HG03342 (cell line): ENCODE results near the gene PAQR4.

ENCODE experiments used
- ATAC-seq: cut with Tn5 transposase; IDR thresholded peaks from one replicate; pipeline ENCODE4 v1.9.1; 2021; ENCODE audit warnings: mild to moderate bottlenecking, moderate library complexity; ENCODE audit not compliant: unreplicated experiment

PAQR4 gene

DNA sequence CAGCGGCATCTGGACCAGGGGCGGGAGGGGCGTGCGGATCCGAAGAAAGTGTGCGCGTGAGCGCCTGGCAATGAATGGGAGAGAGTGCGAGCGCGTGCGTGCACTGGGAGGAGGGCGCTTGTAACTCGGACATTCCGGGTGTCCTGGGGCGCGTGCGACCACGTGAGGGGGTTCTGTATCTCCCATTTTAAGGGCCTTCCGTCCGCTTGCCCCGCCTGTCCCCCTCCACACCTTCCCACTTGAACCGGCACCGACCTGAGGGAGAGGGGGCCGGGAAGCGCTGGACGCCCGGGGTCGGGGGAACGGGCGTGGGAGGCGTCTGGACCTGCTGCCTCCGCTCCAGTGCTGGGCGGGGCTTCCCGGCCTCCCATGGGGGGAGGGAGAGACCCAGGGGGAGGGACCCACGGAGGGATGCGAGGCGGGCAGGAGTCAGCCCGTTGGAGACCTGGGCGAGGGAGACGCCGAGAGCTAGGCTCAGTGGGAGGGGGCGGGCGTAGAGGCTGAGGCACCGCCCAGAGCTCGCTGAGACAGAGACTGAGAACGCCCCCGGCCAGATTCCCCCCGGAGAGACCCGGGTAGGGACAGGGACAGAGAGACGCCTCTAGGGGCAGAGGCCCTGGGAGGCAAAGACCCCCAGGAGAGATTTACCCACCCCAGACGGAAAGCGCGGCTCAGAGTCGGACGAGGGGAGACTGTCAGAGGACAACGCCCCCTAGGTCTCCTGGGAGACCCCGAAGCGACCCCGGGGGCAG is 5.2 kb upstream of the PAQR4 start, which contains the start of gene KREMEN2:
TSS of gene KREMEN2 (plus strand) at position 553 of the 752 bp plus-strand sequence. CDS start 246 bp downstream, outside the sequence.
- no peak for ATAC-seq

DNA sequence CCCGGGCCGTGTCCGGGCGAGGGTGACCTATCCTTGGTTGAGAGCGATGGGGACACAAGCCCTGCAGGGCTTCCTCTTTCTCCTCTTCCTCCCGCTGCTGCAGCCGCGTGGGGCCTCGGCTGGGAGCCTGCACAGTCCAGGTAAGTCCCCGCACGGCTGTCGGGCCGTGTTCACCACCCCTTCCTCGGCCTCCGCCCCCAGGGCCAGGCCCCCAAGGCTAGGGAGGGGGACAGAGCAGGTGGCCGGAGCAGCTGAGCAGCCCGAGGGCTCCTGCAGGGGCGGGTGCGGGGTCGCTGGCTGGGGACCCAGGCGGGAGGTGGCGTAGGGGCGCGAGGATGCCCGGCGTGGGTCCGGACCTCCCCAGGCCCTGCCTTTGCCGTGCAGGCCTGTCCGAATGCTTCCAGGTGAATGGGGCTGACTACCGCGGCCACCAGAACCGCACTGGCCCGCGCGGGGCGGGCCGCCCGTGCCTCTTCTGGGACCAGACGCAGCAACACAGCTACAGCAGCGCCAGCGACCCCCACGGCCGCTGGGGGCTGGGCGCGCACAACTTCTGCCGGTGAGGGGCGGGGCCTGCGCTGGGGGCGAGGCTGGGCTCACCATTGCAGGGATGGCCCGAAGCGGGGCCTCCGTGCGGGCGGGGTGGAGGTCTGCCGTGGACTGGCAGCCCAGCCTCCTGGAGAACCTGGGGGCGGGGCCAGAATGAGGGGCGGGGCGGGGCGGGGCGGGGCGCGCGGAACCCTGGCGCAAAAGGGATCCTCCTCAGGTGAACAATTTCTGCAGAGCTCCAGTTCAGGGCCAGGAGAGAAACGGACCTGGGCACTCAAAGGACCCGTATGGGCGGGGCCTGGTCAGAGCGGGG is 4.4 kb upstream of the PAQR4 start:
- ATAC-seq, result no peak

DNA sequence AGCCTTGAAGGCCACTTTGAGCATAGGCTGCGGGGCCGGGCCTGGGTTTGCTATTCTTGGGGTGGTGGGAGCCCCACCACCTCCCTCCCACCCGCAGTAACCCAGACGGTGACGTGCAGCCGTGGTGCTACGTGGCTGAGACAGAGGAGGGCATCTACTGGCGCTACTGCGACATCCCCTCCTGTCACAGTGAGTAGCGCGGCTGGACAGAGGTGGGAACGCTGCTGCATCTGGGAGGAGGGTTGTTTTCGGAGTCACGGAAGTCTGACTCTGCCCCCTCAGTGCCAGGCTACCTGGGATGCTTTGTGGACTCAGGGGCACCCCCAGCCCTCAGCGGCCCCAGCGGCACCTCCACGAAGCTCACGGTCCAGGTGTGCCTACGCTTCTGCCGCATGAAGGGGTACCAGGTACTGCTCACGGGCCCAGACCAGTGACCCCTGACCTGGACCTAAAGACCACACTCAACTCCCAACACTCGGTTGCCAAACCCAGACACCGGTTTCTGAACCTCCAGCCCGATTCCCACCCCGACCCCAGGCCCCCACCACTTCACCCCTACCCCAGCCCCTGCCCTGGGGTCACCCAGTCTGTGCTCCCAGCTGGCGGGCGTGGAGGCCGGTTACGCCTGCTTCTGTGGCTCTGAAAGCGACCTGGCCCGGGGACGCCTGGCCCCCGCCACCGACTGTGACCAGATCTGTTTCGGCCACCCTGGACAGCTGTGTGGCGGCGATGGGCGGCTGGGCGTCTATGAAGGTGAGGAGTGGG is 2.9 kb upstream of the PAQR4 start:
- ATAC-seq, result no peak

DNA sequence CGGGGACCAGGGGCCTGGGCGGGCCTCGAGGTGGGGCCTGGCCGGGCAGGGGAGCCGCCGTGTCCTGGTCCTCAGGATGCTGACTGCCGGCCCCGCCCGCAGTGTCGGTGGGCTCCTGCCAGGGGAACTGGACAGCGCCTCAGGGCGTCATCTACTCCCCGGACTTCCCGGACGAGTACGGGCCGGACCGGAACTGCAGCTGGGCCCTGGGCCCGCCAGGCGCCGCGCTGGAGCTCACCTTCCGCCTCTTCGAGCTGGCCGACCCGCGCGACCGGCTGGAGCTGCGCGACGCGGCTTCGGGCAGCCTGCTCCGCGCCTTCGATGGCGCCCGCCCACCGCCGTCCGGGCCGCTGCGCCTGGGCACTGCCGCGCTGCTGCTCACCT is 2.3 kb upstream of the PAQR4 start:
- no peak for ATAC-seq

DNA sequence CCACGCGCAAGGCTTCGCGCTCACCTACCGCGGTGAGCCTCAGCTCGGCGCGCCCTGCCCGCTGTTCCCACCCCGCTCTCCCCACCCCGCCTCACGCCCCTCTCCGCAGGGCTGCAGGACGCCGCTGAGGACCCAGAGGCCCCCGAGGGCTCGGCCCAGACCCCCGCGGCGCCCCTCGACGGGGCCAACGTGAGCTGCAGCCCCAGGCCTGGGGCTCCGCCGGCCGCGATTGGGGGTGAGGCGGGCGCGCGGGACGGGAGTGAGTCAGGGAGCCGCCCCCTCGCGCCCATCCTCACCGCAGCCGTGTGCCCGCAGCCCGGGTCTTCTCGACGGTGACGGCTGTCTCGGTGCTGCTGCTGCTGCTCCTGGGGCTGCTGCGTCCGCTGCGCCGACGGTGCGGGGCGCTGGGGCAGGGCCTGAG is 1.9 kb upstream of the PAQR4 start:
- ATAC-seq, result no peak

DNA sequence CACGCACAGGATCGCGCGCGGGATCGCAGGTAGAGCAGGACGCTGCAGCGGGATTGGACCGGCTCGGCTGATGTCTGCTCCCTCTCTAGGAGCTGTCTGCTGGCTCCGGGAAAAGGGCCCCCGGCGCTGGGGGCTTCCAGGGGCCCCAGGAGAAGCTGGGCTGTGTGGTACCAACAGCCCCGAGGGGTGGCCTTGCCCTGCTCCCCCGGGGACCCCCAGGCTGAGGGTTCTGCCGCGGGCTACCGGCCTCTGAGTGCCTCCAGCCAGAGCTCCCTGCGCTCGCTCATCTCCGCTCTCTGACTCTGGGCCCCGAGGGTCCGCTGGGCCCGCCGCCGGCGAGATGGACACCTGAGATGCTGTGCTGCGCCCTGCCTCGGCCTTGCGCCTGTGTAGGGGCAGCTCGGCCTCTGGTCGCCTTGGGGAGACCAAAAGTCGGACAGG is 1.4 kb upstream of the PAQR4 start:
- no peak for ATAC-seq

DNA sequence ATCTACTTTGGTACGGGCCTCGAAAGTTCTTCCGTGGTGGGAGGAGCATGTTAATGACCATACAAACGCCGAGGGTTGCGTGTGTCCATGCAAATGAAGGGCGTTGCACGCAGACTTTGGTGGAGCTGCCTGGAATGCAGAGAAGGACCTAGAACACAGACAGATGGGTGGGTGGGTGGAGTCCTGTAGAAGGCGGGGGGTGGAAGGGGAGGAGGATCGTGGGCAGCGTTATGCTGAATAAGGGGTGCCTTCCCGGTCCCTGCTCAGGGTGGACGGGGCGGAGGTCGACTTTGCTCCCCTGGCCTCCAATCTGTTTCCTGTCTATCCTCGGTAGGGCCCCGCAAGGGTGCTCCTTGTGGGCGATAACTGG is 795 bp upstream of the PAQR4 start:
- no peak for ATAC-seq

DNA sequence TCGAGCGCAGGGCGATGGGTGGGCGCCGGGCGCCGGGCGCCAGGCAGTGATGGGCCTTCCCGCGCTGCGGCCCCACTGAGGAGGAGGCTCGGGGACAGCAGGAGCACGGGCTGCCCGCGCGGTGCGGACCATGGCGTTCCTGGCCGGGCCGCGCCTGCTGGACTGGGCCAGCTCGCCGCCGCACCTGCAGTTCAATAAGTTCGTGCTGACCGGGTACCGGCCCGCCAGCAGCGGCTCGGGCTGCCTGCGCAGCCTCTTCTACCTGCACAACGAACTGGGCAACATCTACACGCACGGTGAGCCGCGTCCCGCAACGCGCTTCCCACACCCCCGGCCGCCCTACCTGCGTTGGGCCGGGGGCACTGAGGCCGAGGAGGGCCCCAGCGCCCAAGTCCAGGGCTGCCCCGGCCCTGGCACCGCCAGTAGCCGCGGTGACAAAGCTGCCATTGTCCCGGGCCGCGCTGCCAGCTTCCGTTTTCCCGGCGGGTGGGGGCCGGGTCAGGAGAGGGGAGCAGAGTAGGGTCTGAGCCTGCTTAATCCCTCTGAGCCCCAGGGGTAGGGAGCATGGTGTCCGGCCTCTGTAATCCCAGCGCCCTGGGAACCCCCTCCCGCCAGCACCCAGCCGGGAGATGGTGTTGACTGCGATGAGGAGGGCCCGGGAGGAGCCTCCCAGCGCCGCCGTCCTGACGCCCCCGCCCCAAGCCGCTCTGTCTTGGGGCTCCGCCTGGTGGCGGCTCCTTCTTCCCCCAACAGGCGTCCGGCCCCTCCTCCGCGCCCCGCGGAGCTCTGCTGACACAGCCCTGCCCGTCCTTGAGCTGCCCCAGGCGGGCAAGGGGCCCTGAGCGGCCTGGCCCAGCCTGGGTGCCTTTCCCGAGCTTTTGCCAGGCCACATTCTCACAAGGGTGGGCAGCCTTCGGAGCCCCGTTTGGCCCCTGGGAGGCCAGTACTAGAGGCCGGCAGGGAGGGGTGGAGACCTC is 685 bp downstream of the PAQR4 start:
- ATAC-seq, result peak; percentile 32

DNA sequence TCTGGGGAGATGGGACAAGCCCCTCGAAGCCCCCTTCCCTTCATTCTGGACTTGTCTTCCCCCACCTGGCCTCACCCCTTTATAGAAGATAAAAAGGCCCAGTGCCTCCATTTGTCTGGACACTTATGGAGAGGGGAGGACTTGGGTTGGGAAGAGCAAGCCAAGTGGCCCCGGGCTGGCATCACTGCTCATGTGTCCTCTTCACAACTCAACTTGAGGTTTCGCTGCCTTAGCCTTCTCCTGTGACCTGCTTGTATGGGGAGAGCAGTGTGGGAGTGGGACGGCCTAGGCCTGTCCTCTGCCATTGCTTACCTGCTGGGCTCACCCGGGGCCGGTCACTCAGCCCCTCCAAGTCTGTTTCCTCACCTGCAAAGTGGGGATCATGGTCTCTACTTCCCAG is 1.4 kb downstream of the PAQR4 start:
- no peak for ATAC-seq

DNA sequence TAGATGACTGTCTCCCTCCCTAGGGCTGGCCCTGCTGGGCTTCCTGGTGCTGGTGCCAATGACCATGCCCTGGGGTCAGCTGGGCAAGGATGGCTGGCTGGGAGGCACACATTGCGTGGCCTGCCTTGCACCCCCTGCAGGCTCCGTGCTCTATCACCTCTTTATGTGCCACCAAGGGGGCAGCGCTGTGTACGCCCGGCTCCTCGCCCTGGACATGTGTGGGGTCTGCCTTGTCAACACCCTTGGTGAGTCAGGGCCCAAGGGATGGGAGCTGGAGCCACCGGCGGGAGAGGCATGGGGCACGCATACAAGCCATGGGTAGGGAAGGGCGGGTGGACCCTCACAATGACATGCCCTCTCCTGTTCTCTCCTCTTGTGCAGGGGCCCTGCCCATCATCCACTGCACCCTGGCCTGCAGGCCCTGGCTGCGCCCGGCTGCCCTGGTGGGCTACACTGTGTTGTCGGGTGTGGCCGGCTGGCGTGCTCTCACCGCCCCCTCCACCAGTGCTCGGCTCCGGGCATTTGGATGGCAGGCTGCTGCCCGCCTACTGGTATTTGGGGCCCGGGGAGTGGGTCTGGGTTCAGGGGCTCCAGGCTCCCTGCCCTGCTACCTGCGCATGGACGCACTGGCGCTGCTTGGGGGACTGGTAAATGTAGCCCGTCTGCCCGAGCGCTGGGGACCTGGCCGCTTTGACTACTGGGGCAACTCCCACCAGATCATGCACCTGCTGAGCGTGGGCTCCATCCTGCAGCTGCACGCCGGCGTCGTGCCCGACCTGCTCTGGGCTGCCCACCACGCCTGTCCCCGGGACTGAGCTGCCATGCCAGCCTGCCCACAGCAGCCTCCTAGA is 2.2 kb downstream of the PAQR4 start:
- no peak for ATAC-seq

DNA sequence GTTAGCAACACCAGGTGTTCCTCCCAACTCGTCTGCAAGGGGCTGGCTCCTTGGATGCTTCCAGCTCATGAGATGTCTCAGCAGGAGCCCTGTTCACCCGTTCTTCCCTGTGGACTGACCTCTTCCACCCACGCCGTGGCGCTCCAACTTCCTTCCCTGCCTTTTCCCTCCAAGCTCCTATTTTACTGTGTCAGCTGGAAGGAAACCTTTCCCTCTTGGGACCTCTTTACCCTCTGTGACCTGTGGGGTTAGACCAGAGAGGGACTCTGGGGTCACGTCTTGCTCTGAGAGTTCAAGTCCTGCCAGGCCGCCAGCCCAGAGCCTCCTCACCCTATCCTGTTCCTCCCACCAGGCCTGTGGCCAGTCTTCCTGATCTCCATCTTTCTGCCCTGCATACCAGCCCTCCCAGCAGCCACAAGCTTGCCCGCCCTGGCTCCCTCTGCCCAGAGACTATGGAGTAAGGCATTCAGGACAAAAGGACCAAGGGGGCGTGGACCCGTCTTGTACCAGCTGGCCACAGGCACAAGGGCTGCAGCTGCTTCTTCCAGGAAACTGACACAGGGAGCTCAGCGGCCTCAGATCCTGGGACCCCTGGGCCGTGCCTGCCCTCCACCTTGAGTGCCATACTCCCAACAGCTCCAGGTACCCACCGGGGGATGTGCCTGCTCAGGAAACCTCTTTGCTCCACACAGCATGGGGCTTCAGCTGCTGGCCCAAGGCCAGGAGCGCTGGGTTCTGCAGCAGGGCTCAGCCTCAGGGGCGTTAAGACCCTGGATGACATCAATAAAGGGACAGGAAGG is 3.0 kb downstream of the PAQR4 start:
- no peak for ATAC-seq

DNA sequence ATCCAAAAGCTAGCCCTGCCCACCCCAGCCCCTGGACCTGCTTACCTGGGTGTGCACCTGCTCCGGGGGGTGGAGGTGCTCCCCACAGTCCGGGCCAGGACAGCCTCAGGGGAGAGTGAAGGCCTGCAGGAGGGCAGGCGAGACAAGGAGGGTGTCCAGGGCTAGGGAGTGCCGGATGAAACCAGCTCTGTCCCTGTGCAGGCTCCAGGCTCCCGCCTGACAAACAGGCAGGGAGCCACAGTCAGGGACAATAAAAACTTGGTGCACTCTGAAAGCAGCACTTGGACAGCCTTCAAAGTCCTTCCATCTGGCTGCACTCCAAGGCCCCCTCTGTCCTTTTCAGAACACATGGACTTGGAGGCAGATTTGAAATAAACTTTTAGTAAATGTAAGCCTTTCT is 3.9 kb downstream of the PAQR4 start:
- no peak for ATAC-seq

DNA sequence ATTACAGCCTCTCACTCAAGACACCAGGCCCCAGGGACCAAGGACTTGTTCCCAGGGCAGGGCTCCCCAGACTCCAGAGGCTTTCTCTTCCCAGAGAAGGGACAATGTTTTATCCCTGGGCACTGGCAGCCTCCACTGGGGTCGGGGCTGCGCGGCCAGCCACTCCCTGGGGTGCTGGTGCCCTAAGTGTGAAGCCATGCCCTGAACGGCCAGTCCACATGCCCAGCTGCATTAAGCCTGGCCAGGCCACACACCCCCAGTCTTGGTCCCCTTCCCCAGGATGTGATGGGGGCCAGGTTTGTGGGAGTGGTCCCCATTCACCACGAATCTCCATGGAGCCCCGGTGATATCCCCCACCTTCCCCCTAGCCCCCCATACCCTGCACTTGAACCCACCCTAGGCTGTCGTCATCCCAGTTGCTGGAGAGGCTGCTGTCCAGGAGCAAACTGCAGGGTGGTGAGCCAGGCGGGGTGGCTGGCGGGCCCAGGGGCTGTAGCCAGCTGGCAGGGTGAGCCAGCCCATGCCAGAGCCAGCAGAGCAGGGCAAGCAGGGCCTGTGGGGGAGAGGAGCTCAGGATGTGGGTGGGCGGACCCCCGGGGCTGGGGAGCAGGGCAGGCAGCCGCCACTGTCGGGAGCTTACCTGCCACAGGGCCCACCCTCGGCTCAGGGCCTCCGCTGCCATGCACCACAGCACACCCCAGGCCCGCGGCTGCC is 4.6 kb downstream of the PAQR4 start:
- ATAC-seq, result no peak

DNA sequence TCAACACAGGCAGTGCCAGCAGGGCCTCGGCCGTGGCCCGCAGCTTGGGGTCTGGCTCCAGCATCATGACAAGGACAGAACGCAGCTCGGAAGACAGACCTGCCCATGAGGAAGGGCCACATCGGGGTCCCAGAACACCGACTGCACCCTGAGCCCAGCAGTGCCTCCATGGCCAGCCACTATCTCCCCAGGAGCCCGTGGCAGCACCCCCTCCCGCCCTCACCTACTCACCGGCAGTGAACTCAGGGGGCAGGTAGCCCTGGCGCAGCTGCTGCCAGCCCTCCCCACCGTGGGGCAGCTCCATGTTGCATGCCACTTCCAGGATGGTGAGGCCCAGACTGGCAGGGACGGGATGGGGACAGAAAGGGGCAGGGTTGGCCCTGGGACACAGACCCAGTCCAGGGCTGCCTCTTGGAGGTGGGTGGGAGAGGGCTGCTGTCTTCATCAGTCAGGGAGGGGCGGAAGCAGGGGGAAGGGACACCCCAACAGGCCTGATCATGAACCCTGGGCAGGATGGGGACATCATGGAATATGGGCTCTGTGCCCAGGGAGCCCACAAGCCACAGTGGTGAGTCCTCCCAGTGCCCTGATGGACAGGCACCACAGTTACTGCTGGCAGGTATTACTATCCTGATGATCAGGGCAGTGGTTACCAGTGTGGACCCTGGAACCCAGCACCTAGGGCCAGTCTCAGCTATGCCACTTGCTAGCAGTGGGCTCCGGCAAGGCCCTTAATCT is 5.3 kb downstream of the PAQR4 start:
- no peak for ATAC-seq

DNA sequence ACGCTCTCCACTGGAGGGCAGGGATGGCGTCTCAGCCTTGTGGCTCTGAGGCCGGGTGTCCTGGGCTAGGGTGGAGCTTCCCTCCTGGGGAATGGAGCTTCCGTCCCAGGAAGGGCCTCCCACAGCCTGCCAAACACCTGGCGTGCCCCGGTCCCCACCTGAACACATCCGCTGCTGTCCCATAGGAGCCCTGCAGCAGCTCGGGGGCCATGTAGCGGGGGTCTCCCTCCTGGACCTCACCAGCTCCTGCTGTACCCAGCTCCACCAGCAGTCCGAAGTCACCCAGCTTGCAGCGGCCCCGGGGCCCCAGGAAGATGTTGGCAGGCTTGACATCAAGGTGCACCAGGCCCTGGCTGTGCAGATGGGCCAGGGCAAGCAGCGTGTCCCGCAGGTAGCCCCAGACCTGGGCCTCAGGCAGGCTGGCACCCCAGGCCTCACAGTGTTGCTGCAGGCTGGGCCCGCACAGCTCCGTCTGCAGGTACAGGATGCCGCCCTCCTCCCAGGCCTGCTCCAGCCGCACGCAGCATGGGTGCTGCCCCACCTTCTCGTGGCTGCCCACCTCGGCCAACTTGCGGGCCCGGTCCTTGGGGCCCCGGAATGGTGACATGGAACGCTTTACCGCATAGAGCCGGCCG is 6.1 kb downstream of the PAQR4 start:
- ATAC-seq, result no peak

DNA sequence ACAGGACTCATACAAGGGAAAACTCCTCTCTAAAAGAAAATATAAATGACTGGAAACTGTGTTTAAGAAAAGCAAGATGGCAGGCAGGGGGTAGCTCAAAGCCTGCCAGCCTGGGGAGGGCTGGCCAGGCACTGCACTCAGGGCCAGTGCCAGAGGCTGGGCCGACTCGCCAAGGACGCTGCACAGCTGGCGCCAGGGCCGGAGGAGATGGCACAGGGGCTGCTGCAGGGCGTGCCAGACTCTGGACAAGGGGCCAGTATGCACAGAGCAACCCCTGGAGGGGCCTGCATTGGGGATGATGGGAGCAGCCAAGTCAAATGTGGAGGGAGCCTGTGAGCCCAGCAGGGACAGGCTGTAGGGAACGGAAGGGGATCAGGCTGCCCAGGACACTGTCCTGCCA is 7.1 kb downstream of the PAQR4 start:
- ATAC-seq, result no peak

DNA sequence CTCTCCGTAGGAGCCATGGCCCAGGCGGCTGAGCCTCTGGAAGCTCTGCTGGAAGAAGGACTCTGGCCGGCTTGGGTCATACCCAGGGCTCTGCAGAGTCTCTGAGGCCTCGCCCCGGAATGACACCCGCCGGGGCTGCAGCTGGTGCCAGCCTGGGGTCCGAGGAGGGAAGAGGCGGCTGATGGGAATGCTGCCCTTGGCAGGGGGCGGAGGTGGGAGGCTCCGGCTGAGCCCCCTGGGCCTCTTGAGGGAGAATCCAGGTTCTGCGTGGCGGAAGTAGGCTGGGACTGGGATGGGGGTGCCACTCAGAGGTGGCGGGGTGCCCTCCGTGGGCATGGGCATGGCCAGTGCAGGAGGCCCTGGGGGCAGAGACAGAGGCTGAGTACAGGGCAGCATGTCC is 7.5 kb downstream of the PAQR4 start:
- no peak for ATAC-seq
